NT2/D1 (cell line): ENCODE measurements around the gene FZR1.

ENCODE experiments used
- SUZ12 ChIP-seq: IDR thresholded peaks from 2 replicates; pipeline ENCODE4 v1.6.1; 2011; ENCODE audit not compliant: insufficient read length, insufficient read depth; ENCODE audit errors: extremely low read depth
- YY1 ChIP-seq: IDR thresholded peaks from 2 replicates; pipeline ENCODE4 v1.6.1; 2011; ENCODE audit not compliant: insufficient read length, insufficient read depth
- ZNF274 ChIP-seq: IDR thresholded peaks from 2 replicates; pipeline ENCODE4 v1.6.1; 2011; ENCODE audit warnings: mild to moderate bottlenecking, low read depth, low read length

DNA sequence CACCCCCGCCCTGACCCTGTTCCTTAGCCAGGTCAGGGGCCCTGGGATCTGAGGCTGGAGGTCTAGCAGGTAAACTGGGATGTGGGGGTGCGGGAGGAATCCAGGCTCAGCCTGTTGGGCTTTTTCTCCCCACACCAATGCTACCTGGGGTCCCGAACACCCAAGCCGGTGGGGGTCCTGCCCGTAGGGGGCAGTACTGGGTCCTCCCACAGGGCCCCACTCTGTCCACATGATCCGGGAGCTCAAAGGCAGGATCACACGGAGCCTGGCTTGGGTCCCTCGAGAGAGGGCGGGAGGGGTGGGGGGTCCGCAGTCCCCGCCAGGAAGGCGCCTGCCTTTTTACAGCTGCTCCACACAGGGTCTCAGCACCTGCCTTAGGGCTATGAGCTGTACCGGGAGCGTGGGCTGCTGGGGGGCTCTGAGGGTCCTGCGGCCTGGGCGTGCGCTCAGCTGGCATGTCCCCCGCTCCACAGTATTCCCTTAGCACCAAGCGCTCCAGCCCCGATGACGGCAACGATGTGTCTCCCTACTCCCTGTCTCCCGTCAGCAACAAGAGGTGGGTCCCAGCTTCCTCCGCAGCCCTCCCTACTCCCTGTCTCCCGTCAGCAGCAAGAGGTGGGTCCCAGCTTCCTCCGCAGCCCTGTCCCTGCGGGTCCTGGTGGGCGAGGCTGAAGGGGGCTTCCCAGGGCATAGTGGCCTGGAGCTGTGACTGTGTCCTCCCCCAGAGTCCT lies 20.6 kb downstream of the FZR1 start:
- no peak for TF ChIP-seq SUZ12
- no peak for TF ChIP-seq ZNF274
- TF ChIP-seq YY1: no peak
